GM12892 (cell line): ENCODE measurements around the gene ACTR1B.

Source experiments
- POLR2A ChIP-seq: IDR thresholded peaks from 2 replicates; pipeline ENCODE4 v1.6.1; 2011; ENCODE audit warnings: low read depth, low read length, control low read depth
- POLR2AphosphoS5 ChIP-seq: IDR thresholded peaks from 2 replicates; pipeline ENCODE4 v1.6.1; 2011; ENCODE audit warnings: low read depth, low read length, control low read depth

DNA sequence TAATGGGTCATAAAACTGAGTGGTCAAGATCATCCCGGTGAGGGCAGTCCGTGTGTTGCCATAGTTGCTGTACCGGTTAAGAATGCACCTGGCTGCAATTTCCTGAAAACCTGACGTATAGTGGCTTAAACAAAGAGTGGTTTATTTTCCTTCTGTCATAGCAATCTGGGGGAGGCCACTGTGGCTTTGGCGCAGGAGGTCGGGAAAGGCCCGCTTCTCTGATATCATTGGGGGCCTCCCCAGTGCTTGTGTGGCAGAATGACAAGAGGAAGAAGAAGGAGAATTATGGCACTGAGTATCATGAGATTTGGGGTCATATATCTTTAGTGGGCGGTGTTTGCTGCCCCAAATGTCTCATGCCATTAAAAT lies 10.1 kb upstream of the ACTR1B start:
- TF ChIP-seq POLR2A (no peak), POLR2AphosphoS5 (no peak)
